ENCODE measurements around the gene SPC24.

The SPC24 gene

DNA sequence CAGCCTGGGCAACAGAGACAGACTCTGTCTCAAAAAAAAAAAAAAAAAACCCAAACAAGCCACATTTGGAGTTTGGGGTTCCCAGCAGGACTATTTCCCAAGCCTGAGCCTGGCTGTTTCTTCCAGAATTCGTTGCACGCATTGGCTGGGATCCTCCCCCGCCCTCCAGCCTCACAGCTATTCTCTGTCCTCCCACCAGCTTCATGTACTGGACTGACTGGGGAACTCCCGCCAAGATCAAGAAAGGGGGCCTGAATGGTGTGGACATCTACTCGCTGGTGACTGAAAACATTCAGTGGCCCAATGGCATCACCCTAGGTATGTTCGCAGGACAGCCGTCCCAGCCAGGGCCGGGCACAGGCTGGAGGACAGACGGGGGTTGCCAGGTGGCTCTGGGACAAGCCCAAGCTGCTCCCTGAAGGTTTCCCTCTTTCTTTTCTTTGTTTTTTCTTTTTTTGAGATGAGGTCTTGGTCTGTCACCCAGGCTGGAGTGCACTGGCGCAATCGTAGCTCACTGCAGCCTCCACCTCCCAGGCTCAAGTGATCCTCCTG lies 39.6 kb downstream of the SPC24 start:
- no peak for TF ChIP-seq CTCF (IDR thresholded peaks at IDR 0.05; ENCODE audit: low read depth, low read length)
- H3K4me3 ChIP-seq (ENCODE audit: low read depth, low read length): no peak overlapping the region

- no peak for TF ChIP-seq CTCF (IDR thresholded peaks at IDR 0.05; ENCODE audit: low read depth, low read length)
Observed at GRCh38 chr19:11115042-11115441, 40.5 kb downstream of the SPC24 start.

DNA sequence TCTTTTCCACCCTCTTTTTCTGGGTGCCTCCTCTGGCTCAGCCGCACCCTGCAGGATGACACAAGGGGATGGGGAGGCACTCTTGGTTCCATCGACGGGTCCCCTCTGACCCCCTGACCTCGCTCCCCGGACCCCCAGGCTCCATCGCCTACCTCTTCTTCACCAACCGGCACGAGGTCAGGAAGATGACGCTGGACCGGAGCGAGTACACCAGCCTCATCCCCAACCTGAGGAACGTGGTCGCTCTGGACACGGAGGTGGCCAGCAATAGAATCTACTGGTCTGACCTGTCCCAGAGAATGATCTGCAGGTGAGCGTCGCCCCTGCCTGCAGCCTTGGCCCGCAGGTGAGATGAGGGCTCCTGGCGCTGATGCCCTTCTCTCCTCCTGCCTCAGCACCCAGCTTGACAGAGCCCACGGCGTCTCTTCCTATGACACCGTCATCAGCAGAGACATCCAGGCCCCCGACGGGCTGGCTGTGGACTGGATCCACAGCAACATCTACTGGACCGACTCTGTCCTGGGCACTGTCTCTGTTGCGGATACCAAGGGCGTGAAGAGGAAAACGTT lies 42.4 kb downstream of the SPC24 start:
- H3K4me3 ChIP-seq (ENCODE audit: low read depth, low read length): no peak overlapping the region
- no peak for TF ChIP-seq CTCF (IDR thresholded peaks at IDR 0.05; ENCODE audit: low read depth, low read length)

More at GRCh38 chr19:11115042-11115441, 40.5 kb downstream of the SPC24 start:
- no peak overlapping the region for H3K4me3 ChIP-seq (ENCODE audit: low read depth, low read length)

DNA sequence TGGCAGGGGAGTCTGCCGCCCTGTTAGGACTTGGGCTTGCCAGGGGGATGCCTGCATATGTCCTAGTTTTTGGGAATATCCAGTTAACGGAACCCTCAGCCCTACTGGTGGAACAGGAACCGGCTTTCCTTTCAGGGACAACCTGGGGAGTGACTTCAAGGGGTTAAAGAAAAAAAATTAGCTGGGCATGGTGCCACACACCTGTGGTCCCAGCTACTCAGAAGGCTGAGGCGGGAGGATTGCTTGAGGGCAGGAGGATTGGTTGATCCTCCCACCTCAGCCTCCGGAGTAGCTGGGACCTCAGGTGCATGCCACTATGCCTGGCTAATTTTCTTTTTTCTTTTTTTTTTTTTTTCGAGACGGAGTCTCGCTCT lies 43.8 kb downstream of the SPC24 start:
- H3K4me3 ChIP-seq (ENCODE audit: low read depth, low read length): no peak overlapping the region
- no peak for TF ChIP-seq CTCF (IDR thresholded peaks at IDR 0.05; ENCODE audit: low read depth, low read length)

DNA sequence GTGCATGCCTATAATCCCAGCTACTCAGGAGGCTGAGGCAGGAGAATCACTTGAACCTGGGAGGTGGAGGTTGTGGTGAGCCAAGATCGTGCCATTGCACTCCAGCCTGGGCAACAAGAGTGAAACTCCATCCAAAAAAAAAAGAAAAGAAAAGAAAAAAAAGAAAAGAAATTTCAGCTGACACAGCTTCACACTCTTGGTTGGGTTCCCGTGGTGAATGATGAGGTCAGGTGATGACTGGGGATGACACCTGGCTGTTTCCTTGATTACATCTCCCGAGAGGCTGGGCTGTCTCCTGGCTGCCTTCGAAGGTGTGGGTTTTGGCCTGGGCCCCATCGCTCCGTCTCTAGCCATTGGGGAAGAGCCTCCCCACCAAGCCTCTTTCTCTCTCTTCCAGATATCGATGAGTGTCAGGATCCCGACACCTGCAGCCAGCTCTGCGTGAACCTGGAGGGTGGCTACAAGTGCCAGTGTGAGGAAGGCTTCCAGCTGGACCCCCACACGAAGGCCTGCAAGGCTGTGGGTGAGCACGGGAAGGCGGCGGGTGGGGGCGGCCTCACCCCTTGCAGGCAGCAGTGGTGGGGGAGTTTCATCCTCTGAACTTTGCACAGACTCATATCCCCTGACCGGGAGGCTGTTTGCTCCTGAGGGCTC lies 44.3 kb downstream of the SPC24 start:
- no peak for TF ChIP-seq CTCF (IDR thresholded peaks at IDR 0.05; ENCODE audit: low read depth, low read length)
- H3K4me3 ChIP-seq (ENCODE audit: low read depth, low read length): no peak overlapping the region

GRCh38 chr19:11108746-11109145 lies 46.8 kb downstream of the SPC24 start:
- TF ChIP-seq CTCF (IDR thresholded peaks at IDR 0.05; ENCODE audit: low read depth, low read length): no peak
- H3K4me3 ChIP-seq (ENCODE audit: low read depth, low read length): no peak overlapping the region

DNA sequence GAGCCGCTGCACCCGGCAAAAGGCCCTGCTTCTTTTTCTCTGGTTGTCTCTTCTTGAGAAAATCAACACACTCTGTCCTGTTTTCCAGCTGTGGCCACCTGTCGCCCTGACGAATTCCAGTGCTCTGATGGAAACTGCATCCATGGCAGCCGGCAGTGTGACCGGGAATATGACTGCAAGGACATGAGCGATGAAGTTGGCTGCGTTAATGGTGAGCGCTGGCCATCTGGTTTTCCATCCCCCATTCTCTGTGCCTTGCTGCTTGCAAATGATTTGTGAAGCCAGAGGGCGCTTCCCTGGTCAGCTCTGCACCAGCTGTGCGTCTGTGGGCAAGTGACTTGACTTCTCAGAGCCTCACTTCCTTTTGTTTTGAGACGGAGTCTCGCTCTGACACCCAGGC lies 49.1 kb downstream of the SPC24 start:
- no peak overlapping the region for H3K4me3 ChIP-seq (ENCODE audit: low read depth, low read length)
- TF ChIP-seq CTCF (IDR thresholded peaks at IDR 0.05; ENCODE audit: low read depth, low read length): no peak
